ENCODE results near the gene ABCC10.

DNA sequence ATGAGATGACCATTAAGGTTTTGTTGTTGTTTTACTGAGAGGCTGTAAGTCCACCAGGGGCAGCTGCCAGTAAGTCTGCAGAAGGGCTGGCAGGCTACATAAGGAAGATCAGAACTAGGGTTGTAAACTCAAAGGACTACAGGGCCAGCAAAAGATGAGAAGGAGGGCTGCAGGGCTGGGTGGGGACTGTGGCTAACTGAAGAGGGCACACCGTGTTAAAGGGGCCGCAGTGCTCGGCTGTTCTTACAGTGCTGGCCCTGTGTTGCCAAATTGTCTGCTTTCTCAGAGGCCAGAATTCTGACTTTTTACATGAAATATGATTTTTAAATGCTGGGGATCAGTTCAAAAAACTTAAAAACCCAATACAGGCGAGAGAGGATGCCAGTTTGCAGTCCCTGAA lies 32.4 kb upstream of the ABCC10 start:
- TF ChIP-seq CTCF (IDR thresholded peaks at IDR 0.05; ENCODE audit: poor library complexity, severe bottlenecking) = no peak
- no peak for TF ChIP-seq EP300 (conservative IDR thresholded peaks at IDR 0.05; ENCODE audit: poor library complexity, severe bottlenecking)
- no peak for TF ChIP-seq EZH2 (IDR thresholded peaks at IDR 0.05; ENCODE audit: borderline replicate concordance, insufficient read depth, low read length, poor library complexity, severe bottlenecking)
- no peak for TF ChIP-seq RAD21 (conservative IDR thresholded peaks at IDR 0.05)
- no peak for TF ChIP-seq POLR2AphosphoS5 (IDR thresholded peaks at IDR 0.05)
- TF ChIP-seq, protein P1, sequence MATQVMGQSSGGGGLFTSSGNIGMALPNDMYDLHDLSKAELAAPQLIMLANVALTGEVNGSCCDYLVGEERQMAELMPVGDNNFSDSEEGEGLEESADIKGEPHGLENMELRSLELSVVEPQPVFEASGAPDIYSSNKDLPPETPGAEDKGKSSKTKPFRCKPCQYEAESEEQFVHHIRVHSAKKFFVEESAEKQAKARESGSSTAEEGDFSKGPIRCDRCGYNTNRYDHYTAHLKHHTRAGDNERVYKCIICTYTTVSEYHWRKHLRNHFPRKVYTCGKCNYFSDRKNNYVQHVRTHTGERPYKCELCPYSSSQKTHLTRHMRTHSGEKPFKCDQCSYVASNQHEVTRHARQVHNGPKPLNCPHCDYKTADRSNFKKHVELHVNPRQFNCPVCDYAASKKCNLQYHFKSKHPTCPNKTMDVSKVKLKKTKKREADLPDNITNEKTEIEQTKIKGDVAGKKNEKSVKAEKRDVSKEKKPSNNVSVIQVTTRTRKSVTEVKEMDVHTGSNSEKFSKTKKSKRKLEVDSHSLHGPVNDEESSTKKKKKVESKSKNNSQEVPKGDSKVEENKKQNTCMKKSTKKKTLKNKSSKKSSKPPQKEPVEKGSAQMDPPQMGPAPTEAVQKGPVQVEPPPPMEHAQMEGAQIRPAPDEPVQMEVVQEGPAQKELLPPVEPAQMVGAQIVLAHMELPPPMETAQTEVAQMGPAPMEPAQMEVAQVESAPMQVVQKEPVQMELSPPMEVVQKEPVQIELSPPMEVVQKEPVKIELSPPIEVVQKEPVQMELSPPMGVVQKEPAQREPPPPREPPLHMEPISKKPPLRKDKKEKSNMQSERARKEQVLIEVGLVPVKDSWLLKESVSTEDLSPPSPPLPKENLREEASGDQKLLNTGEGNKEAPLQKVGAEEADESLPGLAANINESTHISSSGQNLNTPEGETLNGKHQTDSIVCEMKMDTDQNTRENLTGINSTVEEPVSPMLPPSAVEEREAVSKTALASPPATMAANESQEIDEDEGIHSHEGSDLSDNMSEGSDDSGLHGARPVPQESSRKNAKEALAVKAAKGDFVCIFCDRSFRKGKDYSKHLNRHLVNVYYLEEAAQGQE (IDR thresholded peaks at IDR 0.05; ENCODE audit: borderline replicate concordance) = no peak

Measured in neural cell (in vitro differentiated cells).